Activated T-cell treated with anti-CD3 and anti-CD28 coated beads, Interleukin-2, amount 50 U/mL, for 72 hours (primary cell): ENCODE measurements around the gene OR5K4. TPM values are rescaled to one million over a fixed set of nuclear protein-coding genes. Genes with fewer than 3 reads are reported as not detected.

Experiments used
- ATAC-seq, 2 donors: fragments of 150-1000 bp; cut with Tn5 transposase; replicated peaks in 1 of 2; 2 replicates each; pipeline ENCODE4 v1.10.0; 2021; ENCODE audit warnings: moderate library complexity in 2 of 2, mild to moderate bottlenecking in 1 of 2
- DNase-seq, 2 donors: peaks; one replicate each; pipeline ENCODE4 v3.0.0; 2021 to 2022; ENCODE audit warnings: mixed read lengths in 1 of 2
- H3K27ac Mint-ChIP-seq: one replicate; pipeline ENCODE4 v1.8.0; 2022; ENCODE audit warnings: mild to moderate bottlenecking, moderate library complexity, mixed read lengths
- H3K27me3 Mint-ChIP-seq: one replicate; pipeline ENCODE4 v1.8.0; 2022; ENCODE audit warnings: low read depth, mixed read lengths
- H3K36me3 Mint-ChIP-seq, 2 donors: one replicate each; pipeline ENCODE4 v1.8.0; 2022; ENCODE audit warnings: mixed read lengths in 2 of 2, mild to moderate bottlenecking in 1 of 2; ENCODE audit not compliant: insufficient read depth in 2 of 2
- H3K4me1 Mint-ChIP-seq: one replicate; pipeline ENCODE4 v1.8.0; 2022; ENCODE audit warnings: low read depth, mixed read lengths
- H3K4me3 Mint-ChIP-seq, 2 donors: one replicate each; pipeline ENCODE4 v1.8.0; 2022; ENCODE audit warnings: mild to moderate bottlenecking in 2 of 2, mixed read lengths in 2 of 2, moderate library complexity in 2 of 2
- H3K9me3 Mint-ChIP-seq, 2 donors: one replicate each; pipeline ENCODE4 v1.8.0; 2022; ENCODE audit warnings: mixed read lengths in 2 of 2
- total RNA-seq, 2 donors: library from RNA; stranded (reverse); gene quantifications; one replicate each; pipeline ENCODE4 v1.2.3, GENCODE V29; 2022

The OR5K4 gene
- total RNA-seq, 2 donors from 2014 or later, result not detected

- ATAC-seq, result peak in 1 of 2 donors; percentile 40
- H3K27me3 Mint-ChIP-seq, result peaks cover 23% of the 10 kb centered on the region
- no peak overlapping the region for H3K4me3 Mint-ChIP-seq
- peaks cover 0 to 2% of the 10 kb centered on the region in 2 donors for H3K9me3 Mint-ChIP-seq
- no peaks in the 10 kb centered on the region for H3K4me1 Mint-ChIP-seq
- no peaks in the 10 kb centered on the region for H3K36me3 Mint-ChIP-seq
- H3K27ac Mint-ChIP-seq, result no peak overlapping the region
- DNase-seq, result peak; percentile 52
These were observed 9.8 kb upstream of the OR5K4 start for GRCh38 chr3:98343647-98344507.

GRCh38 chr3:98350082-98350481 is 3.6 kb upstream of the OR5K4 start:
- no peak for ATAC-seq
- no peaks in the 10 kb centered on the region for H3K36me3 Mint-ChIP-seq
- peaks cover 27% of the 10 kb centered on the region for H3K27me3 Mint-ChIP-seq
- no peak overlapping the region for H3K4me3 Mint-ChIP-seq
- no peaks in the 10 kb centered on the region for H3K9me3 Mint-ChIP-seq
- H3K4me1 Mint-ChIP-seq, result no peaks in the 10 kb centered on the region
- DNase-seq, result no peak
- no peak overlapping the region for H3K27ac Mint-ChIP-seq

- no peak overlapping the region for H3K27ac Mint-ChIP-seq
- peaks cover 4% of the 10 kb centered on the region for H3K27me3 Mint-ChIP-seq
These were observed 5.6 kb downstream of the OR5K4 start for GRCh38 chr3:98359250-98359649.

GRCh38 chr3:98359993-98360675 is 6.5 kb downstream of the OR5K4 start:
- H3K27ac Mint-ChIP-seq, result no peak overlapping the region
- ATAC-seq (peak; percentile 90 to 92), DNase-seq (peak; percentile 33 to 35)
- H3K4me3 Mint-ChIP-seq, result no peak overlapping the region
- H3K4me1 Mint-ChIP-seq, result peaks cover 11% of the 10 kb centered on the region
- peaks cover 7 to 9% of the 10 kb centered on the region in 2 donors for H3K36me3 Mint-ChIP-seq
- no peaks in the 10 kb centered on the region for H3K27me3 Mint-ChIP-seq
- H3K9me3 Mint-ChIP-seq, result peaks cover 5% of the 10 kb centered on the region in 2 donors

More at GRCh38 chr3:98359250-98359649, 5.6 kb downstream of the OR5K4 start:
- no peak for ATAC-seq
- Mint-ChIP-seq H3K36me3 (peaks cover 7 to 9% of the 10 kb centered on the region in 2 donors), H3K4me3 (no peak overlapping the region), H3K9me3 (peaks cover 5% of the 10 kb centered on the region in 2 donors), H3K4me1 (peaks cover 11% of the 10 kb centered on the region)
- no peak for DNase-seq

GRCh38 chr3:98360681-98361080 is 7.0 kb downstream of the OR5K4 start:
- ATAC-seq, result no peak
- no peak for DNase-seq
- Mint-ChIP-seq H3K4me1 (peaks cover 11% of the 10 kb centered on the region), H3K4me3 (no peak overlapping the region), H3K27me3 (no peaks in the 10 kb centered on the region), H3K27ac (no peak overlapping the region), H3K36me3 (peaks cover 9 to 10% of the 10 kb centered on the region in 2 donors), H3K9me3 (peaks cover 5% of the 10 kb centered on the region in 2 donors)

GRCh38 chr3:98361289-98361688 is 7.6 kb downstream of the OR5K4 start:
- peaks cover 5% of the 10 kb centered on the region in 2 donors for H3K9me3 Mint-ChIP-seq
- peaks cover 9 to 10% of the 10 kb centered on the region in 2 donors for H3K36me3 Mint-ChIP-seq
- DNase-seq, result no peak
- peak in 1 of 2 donors; percentile 32 for ATAC-seq
- no peak overlapping the region for H3K4me3 Mint-ChIP-seq
- no peaks in the 10 kb centered on the region for H3K27me3 Mint-ChIP-seq
- peaks cover 11% of the 10 kb centered on the region for H3K4me1 Mint-ChIP-seq
- H3K27ac Mint-ChIP-seq, result no peak overlapping the region

GRCh38 chr3:98367464-98368246 is 14.0 kb downstream of the OR5K4 start:
- no peaks in the 10 kb centered on the region for H3K9me3 Mint-ChIP-seq
- no peak overlapping the region for H3K27ac Mint-ChIP-seq
- H3K4me3 Mint-ChIP-seq, result no peak overlapping the region
- no peak for DNase-seq
- peaks cover 1 to 2% of the 10 kb centered on the region in 2 donors for H3K36me3 Mint-ChIP-seq
- ATAC-seq, result no peak
- no peaks in the 10 kb centered on the region for H3K4me1 Mint-ChIP-seq
- H3K27me3 Mint-ChIP-seq, result no peaks in the 10 kb centered on the region

GRCh38 chr3:98371186-98371585 is 17.5 kb downstream of the OR5K4 start:
- no peaks in the 10 kb centered on the region for H3K9me3 Mint-ChIP-seq
- H3K27ac Mint-ChIP-seq, result no peak overlapping the region
- ATAC-seq, result no peak
- H3K4me3 Mint-ChIP-seq, result no peak overlapping the region
- H3K4me1 Mint-ChIP-seq, result no peaks in the 10 kb centered on the region
- peaks cover 9% of the 10 kb centered on the region for H3K27me3 Mint-ChIP-seq
- no peaks in the 10 kb centered on the region for H3K36me3 Mint-ChIP-seq
- DNase-seq, result no peak

GRCh38 chr3:98371853-98372252 is 18.2 kb downstream of the OR5K4 start:
- Mint-ChIP-seq H3K36me3 (no peaks in the 10 kb centered on the region), H3K27ac (peak overlapping the region; percentile 66), H3K27me3 (peaks cover 9% of the 10 kb centered on the region), H3K4me3 (no peak overlapping the region), H3K4me1 (no peaks in the 10 kb centered on the region), H3K9me3 (no peaks in the 10 kb centered on the region)
- ATAC-seq (no peak), DNase-seq (no peak)

- H3K27ac Mint-ChIP-seq, result no peak overlapping the region
These were observed 18.8 kb downstream of the OR5K4 start for GRCh38 chr3:98372445-98372844.

GRCh38 chr3:98376631-98377030 is 23.0 kb downstream of the OR5K4 start:
- H3K36me3 Mint-ChIP-seq, result no peaks in the 10 kb centered on the region
- H3K9me3 Mint-ChIP-seq, result no peaks in the 10 kb centered on the region
- H3K27ac Mint-ChIP-seq, result no peak overlapping the region
- no peak overlapping the region for H3K4me3 Mint-ChIP-seq
- peaks cover 14% of the 10 kb centered on the region for H3K27me3 Mint-ChIP-seq
- no peaks in the 10 kb centered on the region for H3K4me1 Mint-ChIP-seq
- no peak for DNase-seq
- ATAC-seq, result no peak

More at GRCh38 chr3:98372445-98372844, 18.8 kb downstream of the OR5K4 start:
- Mint-ChIP-seq H3K4me3 (no peak overlapping the region), H3K9me3 (no peaks in the 10 kb centered on the region), H3K36me3 (no peaks in the 10 kb centered on the region), H3K27me3 (peaks cover 12% of the 10 kb centered on the region), H3K4me1 (no peaks in the 10 kb centered on the region)
- no peak for DNase-seq
- ATAC-seq, result no peak

GRCh38 chr3:98388147-98388546 is 34.5 kb downstream of the OR5K4 start:
- no peak for DNase-seq
- Mint-ChIP-seq H3K4me3 (no peak overlapping the region), H3K4me1 (no peaks in the 10 kb centered on the region), H3K27me3 (peaks cover 39% of the 10 kb centered on the region), H3K9me3 (no peaks in the 10 kb centered on the region), H3K36me3 (no peaks in the 10 kb centered on the region), H3K27ac (no peak overlapping the region)
- ATAC-seq, result no peak

GRCh38 chr3:98390366-98390765 is 36.7 kb downstream of the OR5K4 start, which contains the start of gene OR5K3:
Gene OR5K3, plus strand, starts transcription at chr3:98390666. Its CDS starts 0 bp downstream, at chr3:98390666.
- ATAC-seq (no peak), DNase-seq (no peak)
- no peaks in the 10 kb centered on the region for H3K9me3 Mint-ChIP-seq
- H3K4me3 Mint-ChIP-seq, result no peak within 1 kb of the TSS
- peaks cover 48% of the 10 kb centered on the region for H3K27me3 Mint-ChIP-seq
- H3K27ac Mint-ChIP-seq, result no peak within 1 kb of the TSS
- H3K4me1 Mint-ChIP-seq, result no peaks in the 10 kb centered on the region
- no peaks in the 10 kb centered on the region for H3K36me3 Mint-ChIP-seq
